HL-60 (cell line): ENCODE results near the gene KDR.

Experiments used
- POLR2AphosphoS5 ChIP-seq: IDR thresholded peaks from 2 replicates; pipeline ENCODE4 v1.6.1; 2012; ENCODE audit warnings: low read depth
- TF ChIP-seq, protein P1 (sequence below): IDR thresholded peaks from one replicate; pipeline ENCODE4 v1.5.1; 2011; ENCODE audit warnings: low read length, control low read depth, inconsistent platforms; ENCODE audit not compliant: insufficient read depth

DNA sequence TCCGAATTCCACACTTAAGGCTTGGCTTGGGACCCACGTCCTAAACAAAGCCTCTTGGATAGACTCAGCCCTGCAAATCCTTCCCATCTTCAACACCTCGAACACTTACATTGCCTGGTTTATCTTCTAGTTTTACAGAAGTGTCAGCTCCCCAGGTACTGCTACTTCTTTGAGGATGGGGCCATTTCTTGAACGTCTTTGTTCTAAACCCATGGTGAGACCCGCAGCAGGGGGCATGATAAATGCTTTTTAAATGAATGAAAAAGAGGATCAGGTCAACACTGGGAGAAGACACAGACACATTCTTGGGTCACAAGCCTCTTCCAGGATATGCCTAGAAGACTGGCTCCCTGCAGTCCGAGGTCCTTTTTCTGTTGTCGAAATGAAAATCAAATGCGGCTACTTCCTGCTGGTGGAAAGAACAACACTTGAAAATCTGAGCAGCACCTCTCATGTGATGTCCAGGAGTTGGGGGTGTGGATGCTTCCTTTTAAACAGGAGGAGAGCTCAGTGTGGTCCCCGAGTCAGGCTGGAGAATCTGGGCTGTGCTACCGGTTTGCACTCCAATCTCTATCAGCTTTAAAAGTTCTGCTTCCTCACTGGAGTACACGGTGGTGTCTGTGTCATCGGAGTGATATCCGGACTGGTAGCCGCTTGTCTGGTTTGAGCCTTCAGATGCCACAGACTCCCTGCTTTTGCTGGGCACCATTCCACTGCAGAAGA lies 45.8 kb downstream of the KDR start:
- TF ChIP-seq, protein P1, sequence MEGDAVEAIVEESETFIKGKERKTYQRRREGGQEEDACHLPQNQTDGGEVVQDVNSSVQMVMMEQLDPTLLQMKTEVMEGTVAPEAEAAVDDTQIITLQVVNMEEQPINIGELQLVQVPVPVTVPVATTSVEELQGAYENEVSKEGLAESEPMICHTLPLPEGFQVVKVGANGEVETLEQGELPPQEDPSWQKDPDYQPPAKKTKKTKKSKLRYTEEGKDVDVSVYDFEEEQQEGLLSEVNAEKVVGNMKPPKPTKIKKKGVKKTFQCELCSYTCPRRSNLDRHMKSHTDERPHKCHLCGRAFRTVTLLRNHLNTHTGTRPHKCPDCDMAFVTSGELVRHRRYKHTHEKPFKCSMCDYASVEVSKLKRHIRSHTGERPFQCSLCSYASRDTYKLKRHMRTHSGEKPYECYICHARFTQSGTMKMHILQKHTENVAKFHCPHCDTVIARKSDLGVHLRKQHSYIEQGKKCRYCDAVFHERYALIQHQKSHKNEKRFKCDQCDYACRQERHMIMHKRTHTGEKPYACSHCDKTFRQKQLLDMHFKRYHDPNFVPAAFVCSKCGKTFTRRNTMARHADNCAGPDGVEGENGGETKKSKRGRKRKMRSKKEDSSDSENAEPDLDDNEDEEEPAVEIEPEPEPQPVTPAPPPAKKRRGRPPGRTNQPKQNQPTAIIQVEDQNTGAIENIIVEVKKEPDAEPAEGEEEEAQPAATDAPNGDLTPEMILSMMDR, result no peak
- TF ChIP-seq POLR2AphosphoS5, result no peak
